Stimulated activated naive CD8-positive, alpha-beta T cell treated with anti-CD3 and anti-CD28 coated beads, Interleukin-15, Interleukin-2, amounts not matched to agents 100 U/mL and 50 U/mL, for 24 hours (primary cell): ENCODE results near the gene SDK2.

Experiments used
- ATAC-seq: fragments of 150-1000 bp; cut with Tn5 transposase; one replicate; pipeline ENCODE4 v1.10.0; 2021
- DNase-seq: peaks from one replicate; pipeline ENCODE4 v3.0.0; 2021

SDK2 gene, protein sequence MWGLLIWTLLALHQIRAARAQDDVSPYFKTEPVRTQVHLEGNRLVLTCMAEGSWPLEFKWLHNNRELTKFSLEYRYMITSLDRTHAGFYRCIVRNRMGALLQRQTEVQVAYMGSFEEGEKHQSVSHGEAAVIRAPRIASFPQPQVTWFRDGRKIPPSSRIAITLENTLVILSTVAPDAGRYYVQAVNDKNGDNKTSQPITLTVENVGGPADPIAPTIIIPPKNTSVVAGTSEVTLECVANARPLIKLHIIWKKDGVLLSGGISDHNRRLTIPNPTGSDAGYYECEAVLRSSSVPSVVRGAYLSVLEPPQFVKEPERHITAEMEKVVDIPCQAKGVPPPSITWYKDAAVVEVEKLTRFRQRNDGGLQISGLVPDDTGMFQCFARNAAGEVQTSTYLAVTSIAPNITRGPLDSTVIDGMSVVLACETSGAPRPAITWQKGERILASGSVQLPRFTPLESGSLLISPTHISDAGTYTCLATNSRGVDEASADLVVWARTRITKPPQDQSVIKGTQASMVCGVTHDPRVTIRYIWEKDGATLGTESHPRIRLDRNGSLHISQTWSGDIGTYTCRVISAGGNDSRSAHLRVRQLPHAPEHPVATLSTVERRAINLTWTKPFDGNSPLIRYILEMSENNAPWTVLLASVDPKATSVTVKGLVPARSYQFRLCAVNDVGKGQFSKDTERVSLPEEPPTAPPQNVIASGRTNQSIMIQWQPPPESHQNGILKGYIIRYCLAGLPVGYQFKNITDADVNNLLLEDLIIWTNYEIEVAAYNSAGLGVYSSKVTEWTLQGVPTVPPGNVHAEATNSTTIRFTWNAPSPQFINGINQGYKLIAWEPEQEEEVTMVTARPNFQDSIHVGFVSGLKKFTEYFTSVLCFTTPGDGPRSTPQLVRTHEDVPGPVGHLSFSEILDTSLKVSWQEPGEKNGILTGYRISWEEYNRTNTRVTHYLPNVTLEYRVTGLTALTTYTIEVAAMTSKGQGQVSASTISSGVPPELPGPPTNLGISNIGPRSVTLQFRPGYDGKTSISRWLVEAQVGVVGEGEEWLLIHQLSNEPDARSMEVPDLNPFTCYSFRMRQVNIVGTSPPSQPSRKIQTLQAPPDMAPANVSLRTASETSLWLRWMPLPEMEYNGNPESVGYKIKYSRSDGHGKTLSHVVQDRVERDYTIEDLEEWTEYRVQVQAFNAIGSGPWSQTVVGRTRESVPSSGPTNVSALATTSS (N-terminal part only)

DNA sequence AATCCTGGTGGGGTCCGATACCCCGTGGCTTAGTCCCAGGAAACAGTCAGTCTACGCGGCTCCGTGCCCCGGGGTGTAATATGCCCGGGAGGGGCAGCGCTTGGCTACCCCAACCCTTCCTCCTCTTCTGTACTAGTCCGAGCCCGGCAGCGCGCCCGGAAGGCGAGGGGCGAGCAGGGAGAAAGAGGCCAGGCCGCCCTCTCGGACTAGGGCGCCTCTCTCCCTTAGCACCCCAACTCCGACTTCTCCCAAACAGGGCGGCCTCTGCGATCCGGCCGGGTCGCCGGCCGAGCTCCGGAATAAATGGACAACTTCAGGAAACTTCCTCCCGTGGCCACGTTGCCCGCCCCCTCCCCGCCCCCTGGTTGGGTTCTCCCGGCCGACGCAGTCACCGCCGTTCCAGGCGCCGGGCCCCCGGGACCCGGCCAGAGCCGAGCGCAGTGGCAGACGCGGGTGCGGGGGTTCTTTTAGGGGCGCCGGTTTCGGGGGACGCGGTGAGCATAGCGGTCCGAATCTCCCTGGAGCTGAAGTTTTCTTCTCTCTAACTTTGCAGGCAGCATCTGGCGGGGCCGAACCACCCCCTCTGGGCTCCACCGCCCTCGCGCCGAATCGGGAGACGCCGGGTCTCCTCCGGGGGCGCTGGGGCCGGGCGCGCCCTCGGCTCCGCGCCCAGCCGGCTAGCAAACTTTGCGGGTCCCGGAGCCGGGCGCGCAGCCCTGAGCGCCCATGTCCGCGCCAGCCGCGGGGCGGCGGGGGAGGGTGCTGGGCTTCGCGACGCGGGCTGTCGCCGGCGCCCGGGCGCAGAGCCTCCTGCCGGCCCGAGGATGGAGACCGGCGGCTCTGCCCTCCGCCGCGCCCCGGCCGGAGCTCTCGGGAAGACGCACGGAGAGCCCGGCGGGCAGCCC is at the start of gene SDK2:
Gene SDK2, minus strand, starts transcription at position 301 of the 905 bp plus-strand sequence. CDS start 357 bp downstream, outside the sequence.
- peak; percentile 26 for DNase-seq
- ATAC-seq = peak; percentile 12

DNA sequence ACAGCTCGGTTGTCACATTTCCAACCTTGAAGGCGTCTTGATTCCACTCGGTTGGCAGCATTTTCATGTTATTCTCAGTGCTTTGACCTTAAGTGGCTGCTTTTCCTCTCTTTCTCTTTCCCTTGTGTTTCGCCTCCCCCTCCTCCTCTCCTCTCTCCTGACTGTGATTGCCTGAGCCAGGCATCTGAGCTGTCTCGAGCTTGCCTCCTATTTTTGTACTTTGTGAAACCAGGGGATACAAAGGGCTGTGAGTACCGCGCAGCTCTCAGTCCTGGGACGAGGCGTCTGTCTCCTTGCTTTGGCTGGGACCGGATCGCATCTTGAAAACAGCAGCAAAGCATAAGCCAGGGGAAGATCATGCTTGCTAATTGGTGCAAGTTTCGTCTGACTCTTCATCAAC is 48.8 kb upstream of the SDK2 start:
- no peak for DNase-seq
- ATAC-seq = no peak

DNA sequence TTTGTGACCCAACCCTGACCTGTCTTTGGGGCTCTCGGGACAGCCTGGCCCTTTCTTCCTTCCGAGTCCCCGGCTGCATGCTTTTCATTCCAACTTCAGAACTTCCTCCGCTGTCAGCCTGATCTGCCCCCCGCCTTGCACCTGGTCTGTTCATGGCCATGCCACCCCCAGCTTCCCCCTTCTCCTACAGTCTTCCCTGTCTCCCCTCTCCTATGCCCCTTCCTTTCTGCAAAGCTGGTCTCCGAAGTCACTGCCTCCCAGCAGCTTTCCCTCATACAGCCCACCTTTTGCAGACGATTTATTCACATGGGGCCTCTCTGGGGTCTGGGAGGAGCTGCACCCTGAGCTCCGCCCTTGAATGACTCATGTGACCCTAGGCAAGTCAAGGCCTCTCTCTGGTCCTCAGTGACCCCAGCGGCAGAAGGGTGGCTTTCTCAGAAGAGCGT is 47.1 kb upstream of the SDK2 start:
- no peak for DNase-seq

DNA sequence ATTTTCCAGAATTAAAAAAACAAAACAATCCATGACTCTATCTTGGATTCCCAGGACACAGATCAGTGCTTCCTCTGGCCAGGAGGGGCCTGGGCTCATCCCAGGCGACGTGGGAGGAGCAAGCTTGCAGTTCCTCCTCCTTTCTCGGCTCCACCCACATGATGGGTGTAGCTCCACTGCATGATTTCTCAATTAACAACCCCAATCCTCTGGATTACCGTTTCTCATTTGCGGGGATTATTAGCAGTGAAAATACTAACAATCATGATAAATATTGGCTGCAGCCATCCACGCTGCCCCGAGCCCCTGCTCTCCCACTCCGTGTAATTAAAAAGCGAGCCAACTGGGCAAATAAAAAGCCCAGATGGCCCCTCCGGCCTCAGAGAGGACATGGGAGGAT is 46.4 kb upstream of the SDK2 start:
- ATAC-seq (no peak), DNase-seq (no peak)

More for the DNA sequence above, 47.1 kb upstream of the SDK2 start:
- ATAC-seq = no peak

DNA sequence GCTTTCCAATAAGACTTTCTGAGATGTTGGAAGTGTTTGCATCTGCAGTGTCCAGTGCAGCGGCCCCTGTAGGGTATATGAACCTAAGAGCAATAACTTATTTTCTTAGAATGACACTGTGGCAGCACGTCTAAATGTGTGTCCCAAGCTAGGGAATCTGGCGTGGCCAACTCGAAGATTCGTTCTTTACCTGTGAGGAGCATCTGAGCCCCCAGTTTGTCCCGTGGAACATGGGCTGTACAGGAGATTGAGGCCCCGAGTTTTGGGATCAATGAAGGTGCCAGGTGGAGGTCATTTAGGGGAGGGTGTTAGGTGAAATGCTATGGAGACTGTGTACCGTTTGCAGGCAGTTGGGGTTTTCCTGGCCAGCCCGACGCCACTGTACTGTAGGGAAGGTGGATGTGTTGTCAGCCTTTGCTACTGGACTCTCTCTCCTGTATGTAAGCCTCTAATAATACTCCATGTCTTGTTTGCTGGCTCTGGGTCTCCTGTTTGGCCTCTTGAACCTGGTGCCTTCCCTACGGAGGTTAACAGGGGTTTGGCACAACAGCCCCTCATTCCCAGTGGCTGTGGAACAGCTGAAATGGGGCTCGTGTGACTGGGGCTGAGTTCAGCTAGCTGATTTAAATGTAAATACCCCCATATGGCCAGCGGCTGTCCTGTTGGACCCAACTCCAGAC is 45.5 kb upstream of the SDK2 start:
- no peak for DNase-seq
- no peak for ATAC-seq

DNA sequence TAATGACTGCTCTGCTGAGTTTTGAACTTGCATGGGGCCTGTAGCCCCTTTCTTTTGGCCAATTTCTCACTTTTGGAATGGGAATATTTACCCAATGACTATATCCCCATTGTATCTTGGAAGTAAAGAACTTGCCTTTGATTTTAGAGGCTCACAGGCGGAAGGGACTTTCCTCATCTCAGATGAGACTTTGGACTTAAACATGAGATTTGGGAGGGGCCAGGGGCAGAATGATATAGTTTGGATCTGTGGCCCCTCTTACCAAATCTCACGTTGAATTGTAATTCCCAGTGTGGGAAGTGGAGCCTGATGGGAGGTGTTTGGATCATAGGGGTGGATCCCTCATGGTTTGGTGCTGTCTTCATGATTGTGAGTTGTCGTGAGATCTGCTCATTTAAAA is 42.7 kb upstream of the SDK2 start:
- ATAC-seq (no peak), DNase-seq (no peak)

DNA sequence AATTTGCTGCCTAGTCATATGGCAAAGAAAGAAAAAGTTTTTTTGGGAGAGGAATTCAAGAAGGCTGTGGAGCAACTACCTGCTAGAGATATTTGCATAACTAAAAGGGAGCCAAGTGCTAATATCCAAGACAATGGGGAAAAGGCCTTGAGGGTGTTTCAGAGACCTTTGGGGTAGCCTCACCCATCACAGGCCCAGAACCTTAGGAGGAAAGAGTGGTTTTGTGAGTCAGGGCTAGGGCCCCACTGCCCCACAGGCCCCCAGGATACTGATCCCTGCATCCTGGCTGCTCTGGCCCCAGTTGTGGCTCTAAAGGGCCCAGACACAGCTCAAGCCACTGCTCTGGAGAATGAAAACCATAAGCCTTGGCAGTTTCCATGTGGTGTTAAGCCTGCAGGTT is 41.9 kb upstream of the SDK2 start:
- ATAC-seq (no peak), DNase-seq (no peak)

DNA sequence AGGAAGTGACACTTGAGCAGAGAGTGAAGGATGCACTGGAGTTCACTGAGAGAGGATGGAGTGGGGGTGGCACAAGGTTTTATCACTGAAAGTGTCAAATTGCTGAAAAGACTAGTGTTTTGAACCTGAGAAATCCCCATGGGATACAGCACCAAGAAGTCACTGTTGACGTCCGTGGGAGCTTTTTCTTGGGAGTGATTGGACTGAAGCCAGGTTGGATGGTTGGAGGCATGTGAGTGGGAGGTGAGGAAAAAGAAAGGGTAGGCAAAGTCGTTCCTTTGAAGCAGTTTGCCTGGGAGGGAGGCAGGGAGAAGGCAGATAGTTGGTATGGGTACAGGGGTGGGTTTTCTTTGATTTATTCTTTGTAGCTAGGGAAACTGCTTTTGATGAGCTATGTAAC is 39.9 kb upstream of the SDK2 start:
- ATAC-seq (no peak), DNase-seq (no peak)

DNA sequence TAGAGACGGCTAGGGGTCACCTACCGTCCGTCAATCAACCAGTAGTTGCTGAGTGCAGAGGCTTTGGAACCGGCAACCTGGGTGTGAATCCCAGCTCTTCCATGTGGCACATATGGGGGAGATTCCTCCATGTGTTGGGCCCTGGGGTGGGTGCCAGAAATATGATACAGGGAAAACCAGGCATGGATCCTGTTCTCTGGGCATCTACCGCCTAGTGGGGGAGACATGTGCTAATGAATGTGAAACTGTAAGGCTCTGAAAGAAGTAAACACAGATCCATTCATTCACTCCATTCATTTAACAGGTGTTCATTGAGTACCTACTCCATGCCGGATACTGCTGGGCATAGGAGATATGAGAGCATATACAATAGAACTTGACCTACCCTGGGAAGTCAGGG is 39.5 kb upstream of the SDK2 start:
- DNase-seq (no peak), ATAC-seq (no peak)

DNA sequence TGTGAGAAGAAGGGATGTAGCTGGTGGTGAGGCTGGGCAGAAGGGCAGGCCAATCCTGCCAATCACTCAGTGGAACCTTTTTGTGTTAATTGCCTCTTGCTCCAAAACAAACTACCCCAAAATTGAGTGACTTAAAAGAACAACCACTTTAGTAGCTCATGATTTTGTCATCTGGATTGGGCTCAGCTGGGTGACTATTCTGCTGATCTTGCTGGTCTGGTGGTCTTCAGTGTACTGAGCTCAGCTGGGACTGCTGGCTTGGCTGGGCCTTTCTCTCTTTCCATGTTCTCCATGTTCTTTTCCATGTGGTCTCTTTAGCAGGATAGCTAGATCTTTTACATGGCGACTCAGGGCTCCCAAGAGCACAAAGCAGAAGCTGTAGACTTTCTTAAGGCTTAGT is 37.7 kb upstream of the SDK2 start:
- no peak for ATAC-seq
- no peak for DNase-seq

DNA sequence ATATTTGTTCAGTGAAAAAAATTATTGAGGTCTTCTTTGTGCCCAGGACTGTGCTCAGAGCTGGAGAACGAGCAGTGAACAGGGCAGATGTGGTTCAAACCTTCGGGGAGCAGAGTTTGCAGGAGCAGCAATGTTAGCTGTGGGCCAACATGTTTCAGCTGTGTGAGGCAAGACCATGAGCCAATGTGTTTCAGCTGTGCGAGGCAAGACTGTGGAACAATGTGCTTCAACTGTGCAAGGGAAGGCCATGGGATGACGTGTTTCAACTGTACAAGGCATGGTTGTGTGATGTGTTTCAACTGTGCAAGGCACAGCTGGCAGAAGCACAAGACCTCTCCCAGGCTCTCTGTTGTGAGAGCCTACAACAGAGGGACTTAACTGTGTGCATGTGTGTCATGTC is 35.2 kb upstream of the SDK2 start:
- ATAC-seq = no peak
- no peak for DNase-seq

DNA sequence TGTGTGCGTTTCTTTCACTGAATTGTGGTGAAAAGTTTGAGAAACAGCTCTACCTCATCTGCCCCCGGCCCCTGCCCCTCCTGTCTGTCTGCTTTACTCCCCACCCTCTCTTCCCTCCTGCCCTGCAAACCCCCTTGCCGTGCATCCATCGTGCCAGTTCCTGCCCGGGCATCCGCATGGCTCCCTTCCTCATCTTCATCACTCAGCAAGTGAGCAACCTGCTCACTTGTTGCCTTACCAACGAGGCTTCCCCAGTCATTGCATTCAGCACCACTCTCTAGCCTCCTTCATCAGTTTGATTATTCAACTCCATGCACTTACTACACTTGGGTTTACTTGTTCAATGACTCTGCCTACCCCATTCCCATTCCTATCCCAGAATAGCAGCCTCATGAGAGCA is 34.8 kb upstream of the SDK2 start:
- DNase-seq (no peak), ATAC-seq (no peak)

DNA sequence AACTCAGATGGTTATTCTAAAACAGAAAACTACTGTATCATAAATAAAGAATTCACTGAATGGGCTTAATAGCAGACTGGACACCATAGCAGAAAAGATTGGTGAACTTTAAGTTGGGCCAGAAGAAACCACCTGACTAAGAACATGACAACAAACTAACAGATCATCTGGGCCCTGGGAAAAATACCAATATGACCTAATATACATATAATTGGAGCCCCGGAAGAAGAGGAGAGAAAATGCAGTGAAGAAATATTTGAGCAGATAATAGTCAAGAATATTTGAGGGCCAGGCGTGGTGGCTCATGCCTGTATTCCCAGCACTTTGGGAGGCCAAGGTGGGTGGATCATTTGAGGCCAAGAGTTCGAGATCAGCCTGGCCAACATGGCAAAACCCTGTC is 25.5 kb upstream of the SDK2 start:
- DNase-seq (no peak), ATAC-seq (no peak)

DNA sequence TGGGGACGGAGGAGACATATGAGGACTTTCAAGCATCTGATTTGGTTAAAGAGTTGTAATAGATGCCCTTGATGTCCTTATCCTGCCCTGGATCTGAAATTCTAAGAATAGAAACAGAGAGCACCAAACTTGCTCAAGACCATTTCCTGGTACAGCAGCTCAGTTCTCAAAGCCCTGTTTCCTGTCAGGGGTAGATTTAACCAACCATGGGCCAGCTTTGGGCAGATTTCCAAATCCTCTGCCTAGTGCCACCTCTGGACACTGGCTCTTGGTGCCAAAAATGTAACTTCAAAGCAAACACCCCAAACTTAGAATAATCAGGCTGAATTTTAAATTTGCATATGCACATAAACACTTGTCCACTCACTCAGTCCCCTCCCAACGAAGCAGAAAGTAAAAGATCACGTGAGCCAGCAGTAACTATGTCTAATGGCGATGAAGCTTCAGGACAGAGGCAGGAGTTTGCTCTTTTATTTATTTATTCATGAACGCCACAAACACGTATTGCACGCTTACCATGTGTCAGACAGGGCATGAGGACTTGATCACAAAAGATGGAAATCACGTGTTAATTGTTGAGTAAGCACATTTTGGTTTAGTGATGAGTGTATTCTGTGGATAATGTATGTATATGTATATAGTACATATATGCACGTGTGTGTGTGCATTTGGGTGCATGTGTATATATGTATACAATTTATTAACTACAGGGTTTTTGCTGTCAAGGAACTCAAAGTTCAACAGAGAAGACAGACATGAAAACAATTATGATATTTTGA is 23.1 kb upstream of the SDK2 start:
- ATAC-seq (no peak), DNase-seq (no peak)

DNA sequence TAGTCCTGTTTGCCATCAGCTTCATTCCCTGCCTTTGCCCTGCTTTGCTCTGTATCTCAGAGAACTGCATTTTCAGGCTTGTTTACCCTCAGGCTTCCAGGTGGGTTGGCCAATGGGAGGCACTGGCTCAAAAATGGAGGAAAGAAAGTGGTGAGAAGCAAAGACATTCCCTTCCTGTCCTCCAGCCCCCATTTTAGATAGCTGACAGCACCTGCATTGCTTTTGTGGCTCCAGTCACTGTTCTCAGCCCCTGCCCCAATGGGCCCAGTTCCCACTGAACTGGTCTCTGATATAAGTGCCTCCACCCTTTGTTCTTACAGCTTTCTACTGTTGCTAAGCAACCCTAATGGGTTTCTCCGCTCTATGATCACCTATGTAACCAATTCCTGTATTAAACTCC is 19.4 kb upstream of the SDK2 start:
- ATAC-seq (no peak), DNase-seq (no peak)

DNA sequence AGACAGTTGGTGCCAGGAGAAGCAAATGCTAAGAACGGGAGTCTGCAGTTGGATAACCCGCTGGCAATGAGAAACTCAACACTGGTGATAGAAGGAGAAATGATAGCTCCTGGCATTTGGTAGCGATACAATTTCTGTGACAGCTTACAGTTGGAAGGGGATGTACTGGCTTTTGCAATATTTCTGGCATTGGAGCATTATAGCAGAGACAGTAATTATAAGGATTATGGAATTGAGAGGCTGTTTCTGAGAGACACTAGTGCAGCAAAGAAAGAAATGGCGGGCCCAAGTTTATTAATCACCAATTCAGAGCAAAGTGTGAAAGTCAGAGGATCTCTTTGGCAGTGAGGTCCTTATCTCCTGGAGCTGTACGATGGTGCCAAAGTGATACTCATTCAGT is 16.1 kb upstream of the SDK2 start:
- no peak for ATAC-seq

DNA sequence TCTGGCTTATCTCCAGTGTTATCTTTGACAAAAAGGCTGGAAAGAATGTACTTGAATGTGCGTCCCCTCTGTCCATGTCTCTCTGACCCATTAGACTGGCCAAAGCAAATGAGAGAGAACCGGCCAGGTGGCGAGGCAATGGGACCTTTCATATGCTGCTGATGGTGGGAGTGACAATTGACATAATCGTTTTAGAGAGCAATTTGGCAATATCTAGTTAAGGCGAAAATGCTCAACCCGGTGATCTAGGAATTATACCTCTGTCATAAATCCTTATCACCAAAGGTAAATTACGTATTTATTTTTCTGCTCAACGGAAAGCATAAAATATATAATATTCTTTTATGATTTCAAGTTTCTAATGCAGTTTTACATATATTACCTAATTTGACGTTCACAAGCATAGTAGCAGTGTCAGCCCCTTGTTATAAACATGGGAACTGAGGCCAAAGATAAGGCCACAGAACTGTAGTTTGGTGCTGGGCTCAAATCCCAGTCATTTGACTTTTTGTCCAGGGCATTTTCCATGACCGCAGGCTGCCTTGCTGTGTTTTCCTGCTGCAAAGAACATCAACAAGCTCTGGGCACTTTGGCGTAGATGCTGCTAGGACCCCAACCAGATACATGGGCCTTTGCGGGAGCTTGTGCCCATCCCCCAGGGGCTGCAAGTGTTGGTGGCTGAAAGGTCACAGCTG is 14.7 kb upstream of the SDK2 start:
- ATAC-seq (no peak), DNase-seq (no peak)

More for the DNA sequence above, 16.1 kb upstream of the SDK2 start:
- no peak for DNase-seq

DNA sequence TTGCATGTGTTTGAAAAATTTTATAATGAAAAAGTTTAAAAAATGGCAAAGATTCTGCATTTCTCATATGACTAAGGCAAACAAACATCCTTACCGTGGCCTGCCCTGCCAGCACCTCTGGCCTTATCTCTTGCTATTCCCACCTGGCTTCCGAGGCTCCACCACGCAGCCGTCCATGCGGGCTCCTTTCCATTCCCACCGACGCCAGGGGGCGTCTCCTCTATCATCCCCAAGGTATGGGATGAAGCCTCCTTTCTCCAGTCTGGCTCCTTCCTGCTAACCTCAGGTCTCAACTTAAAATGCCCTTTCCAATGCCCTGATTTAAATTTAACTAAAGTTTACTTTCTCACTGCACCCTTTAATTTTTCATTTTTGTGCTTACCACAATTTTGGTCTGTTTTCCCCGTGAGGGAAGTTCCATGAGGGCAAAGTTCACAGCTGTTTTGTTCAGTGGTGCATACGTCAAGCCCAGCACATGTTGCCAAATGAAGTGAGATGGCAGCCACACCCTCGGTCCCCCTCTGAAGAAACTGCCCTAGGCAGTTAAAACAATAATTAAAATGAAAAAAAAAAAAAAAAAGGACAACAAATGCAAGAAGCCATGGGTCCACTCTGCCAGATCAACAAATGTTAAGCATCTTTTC is 13.3 kb upstream of the SDK2 start:
- DNase-seq (peak; percentile 45), ATAC-seq (no peak)

DNA sequence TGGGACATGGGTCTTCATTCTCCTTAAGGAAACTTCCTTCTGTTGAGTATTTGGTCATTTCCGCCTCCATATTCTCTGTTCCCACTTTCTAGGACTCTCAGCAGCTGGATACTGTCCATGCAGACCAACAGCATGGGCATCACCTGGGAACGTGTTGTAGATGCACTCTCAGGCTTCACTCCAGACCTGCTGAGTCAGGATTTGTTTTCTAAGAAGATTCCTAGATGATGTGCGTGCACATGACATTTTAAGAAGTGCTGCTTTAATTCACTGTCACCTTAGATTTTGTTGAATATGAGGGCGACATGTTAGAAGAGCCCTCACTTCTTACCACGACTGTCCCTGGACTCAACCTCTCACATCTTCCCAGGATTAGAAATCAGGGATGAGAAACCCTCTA is 10.0 kb upstream of the SDK2 start:
- ATAC-seq = no peak
- no peak for DNase-seq
